Kasumi-1 (cell line): ENCODE measurements around the gene SYCE3.

Experiments
- DNase-seq, 2 experiments: peaks; one replicate each; lab custom pipeline; 2025; lab: John Stamatoyannopoulos, UW

Gene SYCE3

GRCh38 chr22:50576070-50576469 is 13.4 kb upstream of the SYCE3 start:
- DNase-seq: no peak

GRCh38 chr22:50575426-50575941 is 12.8 kb upstream of the SYCE3 start:
- no peak for DNase-seq

GRCh38 chr22:50574383-50574755 is 11.7 kb upstream of the SYCE3 start:
- DNase-seq: no peak

GRCh38 chr22:50573491-50574382 is 11.0 kb upstream of the SYCE3 start:
- DNase-seq: no peak

GRCh38 chr22:50572965-50573364 is 10.2 kb upstream of the SYCE3 start:
- no peak for DNase-seq

- no peak for DNase-seq
Measured at GRCh38 chr22:50571264-50572175, 8.8 kb upstream of the SYCE3 start.

- no peak for DNase-seq
Measured at GRCh38 chr22:50570861-50571260, 8.1 kb upstream of the SYCE3 start.

- DNase-seq: no peak
Measured at GRCh38 chr22:50569896-50570535, 7.3 kb upstream of the SYCE3 start.

GRCh38 chr22:50569041-50569459 is 6.3 kb upstream of the SYCE3 start:
- DNase-seq: no peak

- DNase-seq: no peak
Measured at GRCh38 chr22:50568626-50569025, 5.9 kb upstream of the SYCE3 start.

- DNase-seq: no peak
Measured at GRCh38 chr22:50567721-50568252, 5.1 kb upstream of the SYCE3 start.

GRCh38 chr22:50564289-50564688 is 1.6 kb upstream of the SYCE3 start:
- DNase-seq: no peak

- DNase-seq: no peak
Measured at GRCh38 chr22:50563413-50564160, 868 bp upstream of the SYCE3 start.

GRCh38 chr22:50561401-50562358 is 1.0 kb downstream of the SYCE3 start:
- no peak for DNase-seq

GRCh38 chr22:50560034-50560433 is 2.7 kb downstream of the SYCE3 start:
- no peak for DNase-seq

- DNase-seq: no peak
Measured at GRCh38 chr22:50556703-50557102, 6.0 kb downstream of the SYCE3 start.

- DNase-seq: no peak
Measured at GRCh38 chr22:50553310-50553709, 9.4 kb downstream of the SYCE3 start.

GRCh38 chr22:50551160-50551752 is 11.5 kb downstream of the SYCE3 start:
- no peak for DNase-seq

- no peak for DNase-seq
Measured at GRCh38 chr22:50550395-50550794, 12.3 kb downstream of the SYCE3 start.
